NCI-H226 (cell line): ENCODE measurements around the gene SLCO3A1.
"Not testable (repeated sequence)": the region's sequence is repeated elsewhere in the genome, so short reads cannot be mapped to it uniquely, and the experiment has no call there.

Experiments used
- DNase-seq: peaks from one replicate; pipeline ENCODE4 v3.0.0-alpha.2; 2015

SLCO3A1 gene

DNA sequence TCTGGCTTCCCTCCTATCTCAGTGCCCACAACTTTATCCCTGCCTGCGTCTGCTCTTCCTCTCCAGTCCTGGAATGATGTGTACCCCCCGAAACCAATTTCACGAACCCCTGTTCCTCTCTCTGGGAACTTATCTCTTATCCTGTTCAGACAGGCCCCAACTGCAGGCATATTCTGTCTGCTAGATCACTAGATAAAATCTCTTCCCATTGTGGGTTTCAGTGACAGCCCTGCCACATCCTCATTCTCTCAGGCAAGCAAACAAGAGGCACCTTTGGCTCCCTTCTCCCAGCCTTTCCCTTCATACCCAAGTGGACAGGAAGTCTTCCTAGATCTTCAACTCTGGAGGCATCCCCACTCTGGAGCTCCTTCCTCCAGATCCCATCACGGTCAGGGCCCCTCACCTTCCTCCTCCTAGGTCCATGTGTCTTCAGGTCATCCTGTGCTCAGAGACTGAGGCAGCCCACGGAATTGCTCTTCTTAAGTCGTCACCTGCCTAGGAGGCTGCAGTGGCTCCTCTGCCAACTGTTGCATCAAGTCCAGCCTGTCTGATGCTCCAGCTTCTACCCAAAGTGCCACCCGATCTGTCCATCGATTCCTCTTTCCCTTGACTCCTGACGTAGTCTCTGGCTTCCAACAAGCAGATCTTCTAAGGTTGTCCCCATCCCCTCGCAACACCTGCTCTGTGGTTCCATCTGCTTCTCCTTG, 190.8 kb downstream of the SLCO3A1 start:
- DNase-seq, result no peak

- DNase-seq, result no peak
Observed at GRCh38 chr15:92047900-92048299, 194.4 kb downstream of the SLCO3A1 start.

- no peak for DNase-seq
Observed at GRCh38 chr15:92048739-92049138, 195.2 kb downstream of the SLCO3A1 start.

- no peak for DNase-seq
Observed at GRCh38 chr15:92049290-92049989, 195.9 kb downstream of the SLCO3A1 start.

DNA sequence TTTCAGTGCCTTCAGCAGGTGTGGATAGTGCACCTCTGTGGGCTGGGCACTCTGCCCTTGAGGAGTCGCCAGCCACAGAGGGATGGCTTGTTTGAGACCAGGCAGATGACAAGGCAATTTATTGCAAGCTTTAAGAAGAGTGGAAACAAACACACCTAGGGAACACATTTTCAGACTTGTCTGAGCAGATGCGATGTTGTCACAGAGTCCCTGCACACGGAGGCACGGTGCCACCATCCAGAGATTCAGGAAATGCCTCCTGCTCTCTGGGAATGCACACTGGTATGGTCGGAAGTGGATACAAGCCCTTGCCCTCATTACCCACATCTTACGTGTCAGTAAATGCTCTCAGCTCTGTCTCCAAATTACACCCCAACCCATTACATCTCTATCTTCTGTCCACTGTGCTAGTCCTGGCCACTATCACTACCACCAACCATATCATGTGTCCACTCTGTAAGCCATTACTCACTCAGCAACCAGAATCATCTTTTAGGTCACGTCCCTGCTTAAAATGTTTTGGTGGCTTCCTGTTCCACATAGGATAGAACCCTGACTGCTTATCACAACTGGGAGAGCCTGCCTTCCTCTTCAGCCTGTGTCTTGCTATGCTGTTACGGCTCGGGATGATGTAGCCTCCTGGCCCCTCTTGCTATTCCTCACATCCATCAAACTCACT, 196.9 kb downstream of the SLCO3A1 start:
- DNase-seq, result no peak

- no peak for DNase-seq
Observed at GRCh38 chr15:92051716-92052115, 198.2 kb downstream of the SLCO3A1 start.

DNA sequence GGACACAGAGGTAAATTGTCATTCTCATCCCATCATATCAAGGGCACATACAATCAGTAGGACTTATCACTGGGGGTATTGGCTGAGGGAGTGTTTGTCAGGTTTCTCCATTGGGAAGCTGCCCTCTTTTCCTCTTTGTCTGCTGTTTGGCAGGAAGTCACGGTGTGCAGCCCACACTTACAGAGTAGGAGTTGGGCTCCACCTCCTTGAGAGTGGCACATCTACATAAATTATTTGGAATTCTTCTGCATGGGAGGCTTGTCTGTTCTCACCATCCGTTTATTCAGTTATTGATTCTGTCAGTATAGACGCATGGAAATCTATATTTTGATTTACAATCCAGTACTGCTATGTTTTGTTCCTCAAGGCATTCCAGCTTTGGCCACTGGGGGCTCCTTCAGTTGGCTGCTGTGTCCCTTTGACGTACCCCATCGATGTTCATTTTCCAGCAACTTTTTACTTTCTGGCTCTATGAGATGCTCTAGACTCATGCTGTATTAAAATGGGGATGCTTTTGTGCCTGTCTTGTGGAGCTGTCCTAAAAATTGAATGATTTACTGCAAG, 200.3 kb downstream of the SLCO3A1 start:
- DNase-seq, result no peak

GRCh38 chr15:92056875-92057274, 203.4 kb downstream of the SLCO3A1 start:
- DNase-seq, result no peak

DNA sequence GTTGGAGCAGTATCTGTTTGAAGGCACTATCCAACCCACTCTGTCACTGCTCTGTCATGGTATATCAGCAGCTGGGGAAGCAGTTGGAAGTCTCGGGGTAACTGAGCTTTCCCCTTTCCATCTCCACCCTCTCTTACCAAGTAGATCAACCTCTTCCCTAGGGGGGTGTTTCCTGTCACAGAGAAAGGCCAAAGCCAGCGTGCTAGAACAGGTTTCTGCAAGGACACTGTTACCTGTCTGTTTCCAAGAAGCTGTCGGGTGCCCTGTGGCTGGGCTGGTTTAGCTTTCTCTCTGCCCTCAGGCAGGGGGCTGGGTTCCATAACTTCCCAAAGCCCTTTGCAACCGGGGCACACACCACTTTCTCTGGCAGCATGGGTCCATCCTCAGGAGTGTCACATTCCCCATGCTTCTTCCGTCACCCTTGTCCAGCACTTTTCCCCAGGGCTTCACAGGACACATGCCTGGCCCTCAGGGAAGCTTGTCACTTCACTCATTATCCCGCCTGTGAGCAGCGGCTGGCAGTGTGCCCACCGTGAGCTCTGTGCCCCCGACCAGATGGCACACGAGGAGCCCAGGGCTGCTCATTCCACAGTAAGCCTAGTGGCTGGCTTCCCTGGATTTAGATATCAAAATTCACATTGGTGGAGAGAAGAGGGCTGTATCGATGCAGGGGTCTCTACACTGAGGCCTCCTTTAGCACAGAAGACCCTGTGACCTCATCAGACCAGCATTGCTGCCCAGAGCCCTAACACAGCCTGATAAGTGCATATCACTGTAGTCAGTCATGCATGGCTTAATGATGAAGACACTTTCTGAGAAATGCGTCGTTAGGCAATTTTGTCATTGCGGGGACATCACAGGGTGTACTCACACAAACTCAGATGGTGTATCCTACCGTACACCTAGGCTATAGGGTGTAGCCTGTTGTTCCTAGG, 205.8 kb downstream of the SLCO3A1 start:
- no peak for DNase-seq

DNA sequence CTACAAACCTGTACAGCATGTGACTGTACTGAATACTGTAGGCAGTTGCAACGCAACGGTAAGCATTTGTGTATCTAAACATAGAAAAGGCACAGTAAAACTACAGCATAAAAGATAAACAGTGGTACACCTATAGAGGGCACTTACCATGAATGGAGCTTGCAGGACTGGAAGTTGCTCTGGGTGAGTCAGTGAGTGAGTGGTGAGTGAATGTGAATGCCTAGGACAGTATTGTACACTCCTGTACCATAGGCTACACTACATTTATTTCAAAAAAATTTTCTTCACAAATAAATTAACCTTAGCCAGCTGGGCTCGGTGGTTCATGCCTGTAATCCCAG, 206.4 kb downstream of the SLCO3A1 start:
- not testable (repeated sequence) for DNase-seq

GRCh38 chr15:92061511-92062195, 208.1 kb downstream of the SLCO3A1 start:
- DNase-seq, result no peak

- DNase-seq, result no peak
Observed at GRCh38 chr15:92062505-92062904, 209.0 kb downstream of the SLCO3A1 start.

GRCh38 chr15:92068121-92068520, 214.6 kb downstream of the SLCO3A1 start:
- no peak for DNase-seq

GRCh38 chr15:92069308-92070250, 216.1 kb downstream of the SLCO3A1 start:
- DNase-seq, result peak; percentile 97

DNA sequence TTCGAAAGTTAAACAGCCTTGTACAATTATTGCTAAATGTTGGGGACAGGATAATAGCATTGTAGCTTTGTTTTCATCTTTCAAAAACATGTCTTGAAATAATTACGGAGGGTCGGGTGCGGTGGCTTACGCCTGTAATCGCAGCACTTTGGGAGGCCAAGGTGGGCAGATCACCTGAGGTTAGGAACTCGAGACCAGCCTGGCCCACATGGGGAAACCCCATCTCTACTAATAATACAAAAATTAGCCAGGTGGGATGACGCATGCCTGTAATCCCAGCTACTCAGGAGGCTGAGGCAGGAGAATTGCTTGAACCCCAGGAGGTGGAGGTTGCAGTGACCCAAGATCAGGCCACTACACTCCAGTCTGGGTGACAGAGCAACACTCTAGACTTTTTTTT, 216.7 kb downstream of the SLCO3A1 start:
- not testable (repeated sequence) for DNase-seq

GRCh38 chr15:92071045-92071634, 217.6 kb downstream of the SLCO3A1 start:
- DNase-seq, result no peak

GRCh38 chr15:92073044-92073785, 219.7 kb downstream of the SLCO3A1 start:
- no peak for DNase-seq

DNA sequence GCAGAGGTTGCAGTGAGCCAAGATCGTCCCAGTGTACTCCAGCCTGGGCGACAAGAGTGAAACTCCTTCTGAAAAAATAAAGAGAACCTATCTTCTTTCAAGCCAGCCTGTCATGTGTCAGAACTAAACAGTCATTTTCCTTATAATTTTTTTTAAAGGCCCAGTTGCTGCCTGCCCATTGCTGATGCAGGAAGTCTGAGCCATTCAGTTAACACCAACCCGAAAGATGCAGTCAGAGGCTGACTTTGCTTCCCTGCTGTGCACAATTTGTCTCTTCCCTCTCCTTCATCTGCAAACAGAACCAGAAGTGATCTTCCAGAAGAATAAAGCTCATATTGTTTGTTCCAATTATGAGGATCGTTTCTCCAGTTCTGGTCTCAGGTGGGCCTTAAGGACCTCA, 220.6 kb downstream of the SLCO3A1 start:
- no peak for DNase-seq

DNA sequence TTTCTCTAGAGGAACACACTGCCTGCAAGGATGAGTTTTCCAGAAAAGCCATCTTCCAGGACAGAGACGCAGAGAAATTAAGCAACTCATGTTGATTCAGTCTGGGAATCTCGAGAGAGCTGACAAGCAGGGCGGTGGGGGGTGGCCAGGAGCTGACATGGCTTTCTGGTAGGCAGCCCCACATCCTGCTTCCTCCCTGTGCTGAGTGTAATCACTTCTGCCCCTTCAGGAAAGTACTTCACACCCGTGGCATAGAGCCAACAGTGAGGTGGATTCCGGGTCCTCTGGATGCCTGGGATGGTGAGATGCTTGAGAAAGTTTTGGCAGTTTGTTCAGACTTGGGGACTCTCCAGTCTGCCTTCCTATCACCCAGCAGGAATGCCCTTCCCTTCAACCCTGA, 221.1 kb downstream of the SLCO3A1 start:
- DNase-seq, result peak; percentile 95

- DNase-seq, result no peak
Observed at GRCh38 chr15:92075764-92076163, 222.3 kb downstream of the SLCO3A1 start.
